GM12873 (cell line): Measurements from ENCODE around the gene CEP112.

Experiments used
- CTCF ChIP-seq: IDR thresholded peaks from 2 replicates; pipeline ENCODE4 v1.5.1; 2012; ENCODE audit warnings: low read depth, mild to moderate bottlenecking, moderate library complexity, low read length, control low read depth; ENCODE audit not compliant: insufficient read depth; ENCODE audit errors: missing control alignments

The CEP112 gene

GRCh38 chr17:65853816-65854215 lies 338.1 kb downstream of the CEP112 start:
- no peak for TF ChIP-seq CTCF

- no peak for TF ChIP-seq CTCF
These were observed 339.0 kb downstream of the CEP112 start for GRCh38 chr17:65852911-65853310.

- TF ChIP-seq CTCF = no peak
These were observed 339.8 kb downstream of the CEP112 start for GRCh38 chr17:65851965-65852736.

- no peak for TF ChIP-seq CTCF
These were observed 341.4 kb downstream of the CEP112 start for GRCh38 chr17:65850486-65850885.

GRCh38 chr17:65848751-65849150 lies 343.2 kb downstream of the CEP112 start:
- no peak for TF ChIP-seq CTCF

- no peak for TF ChIP-seq CTCF
These were observed 350.8 kb downstream of the CEP112 start for GRCh38 chr17:65841089-65841488.

- no peak for TF ChIP-seq CTCF
These were observed 358.7 kb downstream of the CEP112 start for GRCh38 chr17:65833214-65833613.
